ENCODE results near the gene MRPL24. TPM values are rescaled to one million over a fixed set of nuclear protein-coding genes. Genes with fewer than 3 reads are reported as not detected.
A peak's percentile ranks its signal among the peaks of the same experiment; 100 is the strongest.

MRPL24 gene
- total and polyA plus RNA-seq, 9 of the 15 experiments (the other 6 are each of a cell fraction or from before 2014, with no cell fraction given) = 74.3 to 267 (median 113) TPM

- no peak for TF ChIP-seq TSHZ1 (CRISPR knock-in tag; IDR thresholded peaks at IDR 0.05)
- no peak; the same call in 1 of the 2 replicates for TF ChIP-seq ZNF512 (tag; IDR thresholded peaks at IDR 0.05)
- no peak for TF ChIP-seq ZBTB7A (IDR thresholded peaks at IDR 0.05; ENCODE audit: borderline replicate concordance, control insufficient read depth, low read depth, low read length)
- TF ChIP-seq BDP1 (IDR thresholded peaks at IDR 0.05; ENCODE audit: insufficient read depth, insufficient read length) = no peak
- TF ChIP-seq REST (IDR thresholded peaks at IDR 0.05; ENCODE audit: borderline replicate concordance) = peak; percentile 94
- TF ChIP-seq REST (CRISPR knock-in tag; IDR thresholded peaks at IDR 0.05; ENCODE audit: low read depth) = no peak
- no peak for TF ChIP-seq ZNF146 (CRISPR knock-in tag; IDR thresholded peaks at IDR 0.05; ENCODE audit: unreplicated experiment)
- TF ChIP-seq PML (IDR thresholded peaks at IDR 0.05; ENCODE audit: low read length) = peak; percentile 43; the same call in 1 of the 2 replicates
- TF ChIP-seq TBP (optimal IDR thresholded peaks at IDR 0.05; ENCODE audit: low read depth, low read length) = no peak
- no peak for TF ChIP-seq ZNF655 (CRISPR knock-in tag; IDR thresholded peaks at IDR 0.05)
- TF ChIP-seq FOXK2 (conservative IDR thresholded peaks at IDR 0.05 in 1 of 2, IDR thresholded peaks at IDR 0.05 in 1 of 2; ENCODE audit: low read depth in 2 of 2) = peak; percentile 21 to 52; a peak in 2 of 4 replicates
- TF ChIP-seq IRF1 (CRISPR knock-in tag; IDR thresholded peaks at IDR 0.05; ENCODE audit: borderline replicate concordance) = no peak
Observed at GRCh38 chr1:156725683-156726280, 15.1 kb downstream of the MRPL24 start (continued).
